SK-N-SH (cell line): ENCODE data around the gene UBA5. TPM values are rescaled to one million over a fixed set of nuclear protein-coding genes. Genes with fewer than 3 reads are reported as not detected.
A peak's percentile ranks its signal among the peaks of the same experiment; 100 is the strongest.

ENCODE experiments used
- CTCF ChIA-PET: fragments of 300-600, 350-600 bp; formaldehyde crosslinking; extraction: SDS; loops from one replicate; lab custom pipeline; 2021; lab: Yijun Ruan, JAX
- POLR2A ChIA-PET: fragments of 350-600 bp; sonication (Branson Sonifier 250); formaldehyde crosslinking; extraction: SDS; loops from one replicate; lab custom pipeline; 2020; ENCODE audit warnings: antibody characterized with exemption, inconsistent platforms; lab: Yijun Ruan, JAX
- DNase-seq: peaks from one replicate; pipeline ENCODE4 v3.0.0; 2012
- H2AFZ ChIP-seq: fragments of 200-600 bp; sonication (generic); 2 replicates; pipeline ENCODE4 v1.8.1; 2016; ENCODE audit warnings: antibody characterized with exemption, mild to moderate bottlenecking, low read depth
- H3F3A ChIP-seq: fragments of 200-600 bp; sonication (generic); replicated peaks from 2 replicates; pipeline ENCODE3; 2016; ENCODE audit warnings: antibody characterized with exemption, mild to moderate bottlenecking; ENCODE audit not compliant: insufficient read depth
- H3K27ac ChIP-seq, 2 experiments: fragments of 200-500 bp in 1 of 2; fragments of 200-600 bp in 1 of 2; sonication (Bioruptor generic) in 1 of 2; sonication (generic), shearing (Covaris generic) in 1 of 2; 2 replicates each; pipeline versions ENCODE4 v1.5.1 to v1.6.1; 2014 to 2016; ENCODE audit warnings: low read depth in 2 of 2, inconsistent platforms in 1 of 2, low read length in 1 of 2, mild to moderate bottlenecking in 1 of 2, mixed read lengths in 1 of 2
- H3K27me3 ChIP-seq: fragments of 200-600 bp; sonication (generic), shearing (Covaris generic); 2 replicates; pipeline ENCODE4 v1.6.1; 2016; ENCODE audit warnings: mixed run types; ENCODE audit not compliant: insufficient read depth
- H3K36me3 ChIP-seq, 2 experiments: fragments of 200-500 bp in 1 of 2; fragments of 200-600 bp in 1 of 2; sonication (Bioruptor generic) in 1 of 2; sonication (generic) in 1 of 2; replicated peaks in 1 of 2; 2 replicates each; pipeline versions ENCODE3 to v1.5.1; 2014 to 2016; ENCODE audit warnings: low read length in 1 of 2, mild to moderate bottlenecking in 1 of 2; ENCODE audit not compliant: insufficient read depth in 2 of 2, control insufficient read depth in 1 of 2
- H3K4me1 ChIP-seq, 2 experiments: fragments of 200-500 bp in 1 of 2; fragments of 200-600 bp in 1 of 2; sonication (Bioruptor generic) in 1 of 2; sonication (generic), shearing (Covaris generic) in 1 of 2; 2 replicates each; pipeline versions ENCODE4 v1.5.1 to v1.6.1; 2014 to 2016; ENCODE audit warnings: low read depth in 1 of 2, low read length in 1 of 2, mixed run types in 1 of 2; ENCODE audit not compliant: insufficient read depth in 2 of 2, control insufficient read depth in 1 of 2
- H3K4me2 ChIP-seq: fragments of 200-600 bp; sonication (generic), shearing (Covaris generic); 2 replicates; pipeline ENCODE4 v1.6.1; 2017; ENCODE audit warnings: mixed run types
- H3K4me3 ChIP-seq, 2 experiments: fragments of 200-500 bp in 1 of 2; fragments of 200-600 bp in 1 of 2; sonication (Bioruptor generic) in 1 of 2; sonication (generic), shearing (Covaris generic) in 1 of 2; 2 replicates each; pipeline versions ENCODE4 v1.5.1 to v1.8.1; 2014 to 2016; ENCODE audit warnings: low read depth in 2 of 2, inconsistent platforms in 1 of 2, low read length in 1 of 2, mild to moderate bottlenecking in 1 of 2, mixed read lengths in 1 of 2, moderate library complexity in 1 of 2
- H3K79me2 ChIP-seq: fragments of 200-600 bp; sonication (generic); 2 replicates; pipeline ENCODE4 v1.8.1; 2017; ENCODE audit warnings: mild to moderate bottlenecking; ENCODE audit not compliant: insufficient read depth
- H3K9ac ChIP-seq: fragments of 200-600 bp; sonication (generic); 2 replicates; pipeline ENCODE4 v1.6.1; 2017; ENCODE audit warnings: mixed run types
- H3K9me2 ChIP-seq: fragments of 200-600 bp; sonication (generic); 2 replicates; pipeline ENCODE4 v1.6.1; 2017; ENCODE audit warnings: mixed run types
- H3K9me3 ChIP-seq: fragments of 200-600 bp; sonication (generic); 2 replicates; pipeline ENCODE4 v1.6.1; 2017; ENCODE audit warnings: mixed run types, mild to moderate bottlenecking, moderate library complexity
- H4K20me1 ChIP-seq: fragments of 200-600 bp; sonication (generic); 2 replicates; pipeline ENCODE4 v1.6.1; 2017; ENCODE audit warnings: mild to moderate bottlenecking, mixed run types; ENCODE audit not compliant: insufficient read depth
- JUND ChIP-seq: IDR thresholded peaks from 2 replicates; pipeline ENCODE4 v1.4.0; 2012
- MXI1 ChIP-seq: IDR thresholded peaks from 2 replicates; pipeline ENCODE4 v1.6.1; 2012; ENCODE audit warnings: mild to moderate bottlenecking, low read depth, low read length, improper control_type of control experiment
- RCOR1 ChIP-seq: fragments of 150-350 bp; IDR thresholded peaks from 2 replicates; pipeline ENCODE4 v1.6.1; 2017; ENCODE audit warnings: antibody characterized with exemption, low read length
- REST ChIP-seq: IDR thresholded peaks from 2 replicates; pipeline ENCODE4 v1.6.1; 2012; ENCODE audit warnings: mild to moderate bottlenecking, low read depth, low read length, moderate library complexity
- TCF12 ChIP-seq: IDR thresholded peaks from 2 replicates; pipeline ENCODE4 v1.4.0; 2012
- USF1 ChIP-seq: IDR thresholded peaks from 2 replicates; pipeline ENCODE4 v1.4.0; 2012; ENCODE audit warnings: low read depth, borderline replicate concordance
- USF2 ChIP-seq: fragments of 150-350 bp; IDR thresholded peaks from 2 replicates; pipeline ENCODE4 v1.6.1; 2017; ENCODE audit warnings: antibody characterized with exemption, low read length, low read depth, borderline replicate concordance
- ZBTB33 ChIP-seq: IDR thresholded peaks from 2 replicates; pipeline ENCODE4 v1.4.0; 2012; ENCODE audit warnings: low read depth, borderline replicate concordance
- WGBS: methylation state at CpG from one replicate; pipeline ENCODE4 v1.1.6; 2017; ENCODE audit warnings: low lambda C conversion rate; 5-methylcytosine and 5-hydroxymethylcytosine counted together
- polyA plus RNA-seq, 3 experiments: library from polyadenylated mRNA; depleted of rRNA; stranded (reverse); fragments of >200 nt; gene quantifications; 2 replicates each; pipeline ENCODE4 v1.2.3, GENCODE V29; 2012

The UBA5 gene
- polyA plus RNA-seq, 1 of the 3 experiments (the other 2 are of a cell fraction), result 38.3 TPM

GRCh38 chr3:132669256-132669777, 9.2 kb downstream of the UBA5 start:
- no peaks in the 10 kb centered on the region for H4K20me1 ChIP-seq
- no peak overlapping the region for H2AFZ ChIP-seq
- H3K9me3 ChIP-seq, result no peaks in the 10 kb centered on the region
- H3K27me3 ChIP-seq, result no peaks in the 10 kb centered on the region
- H3K9me2 ChIP-seq, result no peaks in the 10 kb centered on the region
- no peak overlapping the region for H3K4me3 ChIP-seq
- no peak for TF ChIP-seq REST
- no peak for TF ChIP-seq ZBTB33
- TF ChIP-seq TCF12, result 0 out of 2 replicates have a peak, but pooled peaks have one; percentile 6
- TF ChIP-seq JUND, result 0 out of 2 replicates have a peak, but pooled peaks have one; percentile 17
- POLR2A ChIA-PET, result no interaction called here
- H3K27ac ChIP-seq, result no peak overlapping the region
- H3K9ac ChIP-seq, result no peak overlapping the region
- peaks cover 13% of the 10 kb centered on the region for H3F3A ChIP-seq
- CTCF ChIA-PET, result interaction anchor here (4.0 kb wide), 1 partner anchor 9 kb away, joined by 21 read pairs; the partner anchor contains the start of genes ACAD11 and UBA5
- peaks cover 54 to 67% of the 10 kb centered on the region in 2 experiments for H3K36me3 ChIP-seq
- DNase-seq, result no peak
- H3K79me2 ChIP-seq, result peaks cover 14% of the 10 kb centered on the region
- H3K4me2 ChIP-seq, result no peak overlapping the region
- H3K4me1 ChIP-seq, result peaks cover 0 to 12% of the 10 kb centered on the region in 2 experiments; a peak in 2 of 4 replicates
- 91% methylated on average over 5 of the region's 5 CpGs for WGBS

GRCh38 chr3:132675408-132675807, 15.3 kb downstream of the UBA5 start:
- no peaks in the 10 kb centered on the region for H3K9me3 ChIP-seq
- no peak overlapping the region for H3K9ac ChIP-seq
- H3K4me2 ChIP-seq, result no peak overlapping the region
- no peak for DNase-seq
- no peak overlapping the region for H3K4me3 ChIP-seq
- H3F3A ChIP-seq, result peaks cover 20% of the 10 kb centered on the region
- H3K9me2 ChIP-seq, result no peaks in the 10 kb centered on the region
- H3K4me1 ChIP-seq, result no peaks in the 10 kb centered on the region
- H3K27ac ChIP-seq, result no peak overlapping the region
- H3K36me3 ChIP-seq, result peaks cover 74 to 94% of the 10 kb centered on the region in 2 experiments
- ChIA-PET POLR2A (no interaction called here), CTCF (interaction anchor here (1.0 to 1.6 kb wide), 4 partner anchors 9 to 365 kb away, joined by 3 to 5 read pairs (median 3); no protein-coding TSS in a partner anchor)
- TF ChIP-seq MXI1 (no peak), USF1 (no peak), USF2 (no peak), RCOR1 (no peak), ZBTB33 (no peak)
- no peak overlapping the region for H2AFZ ChIP-seq
- H3K79me2 ChIP-seq, result no peaks in the 10 kb centered on the region
- H4K20me1 ChIP-seq, result no peaks in the 10 kb centered on the region
- no peaks in the 10 kb centered on the region for H3K27me3 ChIP-seq
